ELR (cell line): ENCODE results near the gene FGGY.
"Not testable (repeated sequence)": the region's sequence is repeated elsewhere in the genome, so short reads cannot be mapped to it uniquely, and the experiment has no call there.

ENCODE experiments used
- DNase-seq: peaks from one replicate; pipeline ENCODE4 v3.0.0-alpha.2; 2015; ENCODE audit warnings: low read depth

Gene FGGY

GRCh38 chr1:59350521-59350920 is 53.6 kb downstream of the FGGY start:
- DNase-seq: no peak

GRCh38 chr1:59352065-59352464 is 55.2 kb downstream of the FGGY start:
- DNase-seq: no peak

- no peak for DNase-seq
These were observed 56.6 kb downstream of the FGGY start for GRCh38 chr1:59353453-59353852.

GRCh38 chr1:59354239-59354638 is 57.3 kb downstream of the FGGY start:
- DNase-seq: not testable (repeated sequence)

- DNase-seq: no peak
These were observed 57.9 kb downstream of the FGGY start for GRCh38 chr1:59354709-59355337.

- no peak for DNase-seq
These were observed 58.5 kb downstream of the FGGY start for GRCh38 chr1:59355361-59355760.

- DNase-seq: no peak
These were observed 59.7 kb downstream of the FGGY start for GRCh38 chr1:59356627-59357026.

GRCh38 chr1:59357645-59358320 is 60.9 kb downstream of the FGGY start:
- no peak for DNase-seq

- DNase-seq: no peak
These were observed 62.4 kb downstream of the FGGY start for GRCh38 chr1:59359325-59359724.

GRCh38 chr1:59360170-59360569 is 63.3 kb downstream of the FGGY start:
- DNase-seq: peak; percentile 87

- no peak for DNase-seq
These were observed 63.8 kb downstream of the FGGY start for GRCh38 chr1:59360729-59361128.

GRCh38 chr1:59361766-59362165 is 64.9 kb downstream of the FGGY start:
- DNase-seq: no peak

GRCh38 chr1:59364037-59364436 is 67.1 kb downstream of the FGGY start:
- DNase-seq: no peak

GRCh38 chr1:59366346-59366745 is 69.5 kb downstream of the FGGY start:
- DNase-seq: peak; percentile 64

- peak; percentile 59 for DNase-seq
These were observed 70.6 kb downstream of the FGGY start for GRCh38 chr1:59367301-59368007.

- no peak for DNase-seq
These were observed 71.2 kb downstream of the FGGY start for GRCh38 chr1:59368008-59368670.

GRCh38 chr1:59375321-59376220 is 78.7 kb downstream of the FGGY start:
- DNase-seq: peak; percentile 99

GRCh38 chr1:59377350-59377904 is 80.5 kb downstream of the FGGY start:
- no peak for DNase-seq

GRCh38 chr1:59378621-59379370 is 81.9 kb downstream of the FGGY start:
- no peak for DNase-seq

- DNase-seq: peak; percentile 26
These were observed 82.5 kb downstream of the FGGY start for GRCh38 chr1:59379371-59379728.

GRCh38 chr1:59383963-59384362 is 87.1 kb downstream of the FGGY start:
- peak; percentile 38 for DNase-seq
